Right lobe of liver (tissue), 4 donors: ENCODE results near the gene DLX2.

Experiments
- POLR2A ChIP-seq: fragments of 450-650 bp; IDR thresholded peaks from one replicate; pipeline ENCODE4 v1.6.1; 2017; ENCODE audit warnings: antibody characterized with exemption, mild to moderate bottlenecking
- TF ChIP-seq, protein P1 (sequence below), 4 donors: fragments of 200-600 bp in 3 of 4; fragments of 450-650 bp in 1 of 4; IDR thresholded peaks; one replicate each; pipeline versions ENCODE4 v1.5.1 to v1.8.0; 2016 to 2022; ENCODE audit warnings: antibody characterized with exemption in 4 of 4, mild to moderate bottlenecking in 2 of 4
- donor health status: DM: no; HTN: no; CAD: no.
- donor health status: DM: no; HTN: no; CAD: no.
- donor health status: DM: no; HTN: yes; CAD: no.

DNA sequence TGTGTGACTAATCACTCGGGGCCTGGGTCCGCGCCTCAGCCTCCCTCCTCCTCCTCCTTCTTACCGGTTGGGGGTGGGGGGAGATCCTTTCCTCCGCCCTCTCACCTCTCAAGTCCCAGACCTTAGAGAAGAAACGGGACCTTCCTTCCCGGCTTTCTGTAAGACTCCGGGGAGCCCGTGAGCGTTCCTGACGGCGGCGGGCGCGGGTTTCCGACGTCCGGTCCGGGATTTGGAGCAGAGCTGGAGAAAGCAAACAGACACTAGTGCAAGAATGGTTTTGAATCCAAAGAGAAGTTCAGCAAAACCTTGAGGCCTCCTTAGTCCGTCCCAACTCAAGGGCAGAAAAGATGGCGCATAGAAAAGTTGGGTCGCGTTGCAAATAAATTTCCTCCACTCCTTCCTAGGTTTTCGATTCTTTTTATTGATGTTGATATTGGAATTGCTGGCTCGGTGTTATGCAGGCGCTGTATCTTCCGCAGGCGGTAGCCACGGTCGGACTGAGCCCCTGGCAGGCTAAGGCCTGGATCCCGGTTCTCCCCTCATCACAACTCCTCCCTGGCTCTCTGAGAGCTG lies 15.4 kb downstream of the DLX2 start:
- TF ChIP-seq, protein P1, sequence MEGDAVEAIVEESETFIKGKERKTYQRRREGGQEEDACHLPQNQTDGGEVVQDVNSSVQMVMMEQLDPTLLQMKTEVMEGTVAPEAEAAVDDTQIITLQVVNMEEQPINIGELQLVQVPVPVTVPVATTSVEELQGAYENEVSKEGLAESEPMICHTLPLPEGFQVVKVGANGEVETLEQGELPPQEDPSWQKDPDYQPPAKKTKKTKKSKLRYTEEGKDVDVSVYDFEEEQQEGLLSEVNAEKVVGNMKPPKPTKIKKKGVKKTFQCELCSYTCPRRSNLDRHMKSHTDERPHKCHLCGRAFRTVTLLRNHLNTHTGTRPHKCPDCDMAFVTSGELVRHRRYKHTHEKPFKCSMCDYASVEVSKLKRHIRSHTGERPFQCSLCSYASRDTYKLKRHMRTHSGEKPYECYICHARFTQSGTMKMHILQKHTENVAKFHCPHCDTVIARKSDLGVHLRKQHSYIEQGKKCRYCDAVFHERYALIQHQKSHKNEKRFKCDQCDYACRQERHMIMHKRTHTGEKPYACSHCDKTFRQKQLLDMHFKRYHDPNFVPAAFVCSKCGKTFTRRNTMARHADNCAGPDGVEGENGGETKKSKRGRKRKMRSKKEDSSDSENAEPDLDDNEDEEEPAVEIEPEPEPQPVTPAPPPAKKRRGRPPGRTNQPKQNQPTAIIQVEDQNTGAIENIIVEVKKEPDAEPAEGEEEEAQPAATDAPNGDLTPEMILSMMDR (IDR thresholded peaks at IDR 0.05): no peak
- TF ChIP-seq POLR2A: no peak
